K562 (cell line): Measurements from ENCODE around the gene PTGER3. TPM values are rescaled to one million over a fixed set of nuclear protein-coding genes. Genes with fewer than 3 reads are reported as not detected.

Experiments used
- HOMEZ ChIP-seq: fragments of 250-450 bp; sonication (Bioruptor Pico); IDR thresholded peaks from 2 replicates; pipeline ENCODE4 v1.4.0; 2020; ENCODE audit warnings: mild to moderate bottlenecking, moderate library complexity
- KAT8 ChIP-seq: fragments of 450-650 bp; IDR thresholded peaks from 2 replicates; pipeline ENCODE4 v1.6.1; 2016; ENCODE audit warnings: low read depth, mild to moderate bottlenecking
- MAX ChIP-seq: sonication (generic); formaldehyde crosslinking; IDR thresholded peaks from 2 replicates; pipeline ENCODE4 v1.9.0; 2022; ENCODE audit warnings: mild to moderate bottlenecking, missing genetic modification reagents
- MCM2 ChIP-seq: fragments of 450-650 bp; IDR thresholded peaks from 2 replicates; pipeline ENCODE4 v1.6.1; 2017; ENCODE audit warnings: low read depth, mild to moderate bottlenecking
- NFRKB ChIP-seq: fragments of 450-650 bp; IDR thresholded peaks from 2 replicates; pipeline ENCODE4 v1.6.1; 2016; ENCODE audit warnings: low read depth
- RCOR1 ChIP-seq, 2 experiments: IDR thresholded peaks; 2 replicates each; pipeline ENCODE4 v1.6.1; 2012; ENCODE audit warnings: low read depth in 2 of 2, low read length in 2 of 2, borderline replicate concordance in 1 of 2, improper control_type of control experiment in 1 of 2
- STAT5A ChIP-seq: IDR thresholded peaks from 2 replicates; pipeline ENCODE4 v1.6.1; 2012; ENCODE audit warnings: low read length, inconsistent platforms, borderline replicate concordance
- TFAM ChIP-seq: fragments of 250-450 bp; sonication (Bioruptor Pico); conservative IDR thresholded peaks from 2 replicates; pipeline ENCODE4 v1.5.0; 2021; ENCODE audit warnings: mild to moderate bottlenecking, moderate library complexity
- TFE3 ChIP-seq: fragments of 450-650 bp; formaldehyde crosslinking; IDR thresholded peaks from 2 replicates; pipeline ENCODE4 v1.4.0; 2020; ENCODE audit warnings: mild to moderate bottlenecking, mixed read lengths
- ZNF318 ChIP-seq, 2 experiments: fragments of 450-650 bp; IDR thresholded peaks; 2 replicates each; pipeline ENCODE4 v1.6.1; 2016; ENCODE audit warnings: mild to moderate bottlenecking in 2 of 2, borderline replicate concordance in 1 of 2, low read depth in 1 of 2, moderate library complexity in 1 of 2
- ZNF75A ChIP-seq: fragments of 450-650 bp; formaldehyde crosslinking; IDR thresholded peaks from 2 replicates; pipeline ENCODE4 v1.4.0; 2020; ENCODE audit warnings: mild to moderate bottlenecking
- ZZZ3 ChIP-seq: fragments of 450-650 bp; IDR thresholded peaks from 2 replicates; pipeline ENCODE4 v1.6.1; 2016; ENCODE audit warnings: antibody characterized with exemption, mild to moderate bottlenecking, moderate library complexity
- polyA plus RNA-seq, 8 experiments: library from polyadenylated mRNA; depleted of rRNA in 4 of 8; stranded (reverse) in 5 of 8; unstranded in 3 of 8; fragments of >200 nt; fragmentation: Nextera tagmentation in 2 of 8; fragmentation: Illumina TruSeq in 1 of 8; extraction: Ambion mirVana in 2 of 8; extraction: Trizol in 1 of 8; gene quantifications; 2 replicates each; pipeline versions ENCODE4 v1.2.1 to v1.2.3, GENCODE V29; 2011 to 2014; ENCODE audit warnings: inconsistent platforms in 1 of 8, missing spikeins in 1 of 8
- total RNA-seq, 7 experiments: library from RNA; depleted of rRNA in 6 of 7; stranded (reverse); fragments of >200 nt in 6 of 7; fragmentation: Illumina TruSeq in 2 of 7; extraction: Trizol in 2 of 7; gene quantifications; 2 replicates each; pipeline versions ENCODE4 v1.2.1 to v1.2.3, GENCODE V29; 2011 to 2021; ENCODE audit warnings: low replicate concordance in 1 of 7

PTGER3 gene
- total and polyA plus RNA-seq, 9 of the 15 experiments (the other 6 are each of a cell fraction or from before 2014, with no cell fraction given) = 3.8 to 28.5 (median 14.2) TPM

- TF ChIP-seq TFE3 (CRISPR knock-in tag) (no peak), NFRKB (no peak), ZNF75A (CRISPR knock-in tag) (no peak), ZZZ3 (no peak), MCM2 (no peak), KAT8 (no peak), STAT5A (no peak), MAX (CRISPR knock-in tag) (no peak), RCOR1 (IDR thresholded peaks at IDR 0.05; ENCODE audit: borderline replicate concordance in 1 of 2, low read depth in 2 of 2, low read length in 2 of 2) (no peak), ZNF318 (IDR thresholded peaks at IDR 0.05; ENCODE audit: borderline replicate concordance in 1 of 2, low read depth in 1 of 2) (no peak), TFAM (CRISPR knock-in tag) (no peak), HOMEZ (CRISPR knock-in tag) (no peak)
Measured at GRCh38 chr1:71094913-71095312, 47.3 kb upstream of the PTGER3 start (continued).
